ENCODE measurements around the gene TAF1B. TPM values are rescaled to one million over a fixed set of nuclear protein-coding genes. Genes with fewer than 3 reads are reported as not detected.

Gene TAF1B
- total RNA-seq, 1 experiment from 2014 or later = 29.9 TPM

DNA sequence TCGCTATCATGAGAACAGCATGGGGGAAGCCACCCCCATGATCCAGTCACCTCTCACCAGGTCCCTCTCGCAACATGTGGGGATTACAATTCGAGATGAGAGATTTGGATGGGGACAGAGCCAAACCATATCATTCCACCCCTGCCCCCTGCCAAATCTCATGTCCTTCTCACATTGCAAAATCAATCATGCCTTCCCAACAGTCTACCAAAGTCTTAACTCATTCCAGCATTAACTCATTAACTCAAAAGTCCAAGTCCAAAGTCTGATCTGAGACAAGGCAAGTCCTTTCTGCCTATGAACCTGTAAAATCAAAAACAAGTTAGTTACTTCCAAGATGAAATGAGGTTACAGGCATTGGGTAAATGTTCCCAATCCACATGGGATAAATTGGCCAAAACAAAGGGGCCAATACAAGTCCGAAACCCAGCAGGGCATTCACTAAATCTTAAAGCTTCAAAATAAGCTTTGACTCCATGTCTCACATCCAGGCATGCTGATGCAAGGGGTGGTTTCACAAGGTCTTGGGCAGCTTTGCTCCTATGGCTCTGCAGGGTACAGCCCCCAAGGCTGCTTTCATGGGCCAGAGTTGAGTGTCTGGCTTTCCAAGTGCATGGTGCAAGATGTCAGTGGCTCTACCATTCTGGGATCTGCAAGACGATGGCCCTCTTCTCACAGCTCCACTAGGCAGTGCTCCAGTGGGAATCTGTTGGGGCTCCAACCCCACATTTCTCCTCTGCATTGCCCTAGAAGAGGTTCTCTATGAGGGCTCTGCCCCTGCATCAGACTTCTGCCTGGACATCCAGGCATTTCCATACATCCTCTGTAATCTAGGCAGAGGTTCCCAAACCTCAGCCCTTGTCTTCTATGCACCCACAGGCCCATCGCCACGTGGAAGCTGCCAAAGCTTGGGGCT, 14.8 kb downstream of the TAF1B start:
- H3K27me3 ChIP-seq (ENCODE audit: insufficient read depth, low read length) = no peaks in the 10 kb centered on the region
- no CpG with 5 or more reads among the region's 7 CpGs for WGBS (ENCODE audit: extremely low coverage, insufficient read length, low lambda C conversion rate)
- no peaks in the 10 kb centered on the region for H3K4me1 Mint-ChIP-seq

More for the DNA sequence above, 14.8 kb downstream of the TAF1B start:
- no peak overlapping the region for H2BK5ac ChIP-seq (ENCODE audit: insufficient read length, low read length)
- H2BK120ac ChIP-seq (ENCODE audit: low read depth, low read length, poor library complexity, severe bottlenecking) = no peak overlapping the region
- H2BK15ac ChIP-seq (ENCODE audit: low read depth, low read length) = no peak overlapping the region
- H3K18ac ChIP-seq (ENCODE audit: insufficient read length, low read depth, low read length) = no peak overlapping the region
- peaks cover 90 to 95% (median 95%) of the 10 kb centered on the region in 3 experiments for H3K36me3 Mint-ChIP-seq (ENCODE audit: insufficient read depth in 1 of 3, low read depth in 3 of 3)
- no peak overlapping the region for H2AK5ac ChIP-seq (ENCODE audit: insufficient read length, low read length)
- H3K27me3 Mint-ChIP-seq (ENCODE audit: low read depth) = peaks cover 19% of the 10 kb centered on the region
- H3K56ac ChIP-seq (ENCODE audit: insufficient read length, low read depth, low read length) = no peak overlapping the region
- no peaks in the 10 kb centered on the region for H3K79me1 ChIP-seq (ENCODE audit: insufficient read depth, low read depth, low read length, poor library complexity, severe bottlenecking)
- no peaks in the 10 kb centered on the region for H3K23me2 ChIP-seq (ENCODE audit: insufficient read length, low read depth, low read length, poor library complexity, severe bottlenecking)
- no peak overlapping the region for H4K8ac ChIP-seq (replicated peaks; ENCODE audit: insufficient read length, low read depth, low read length)
- H4K20me1 ChIP-seq (ENCODE audit: control insufficient read depth, insufficient read depth, insufficient read length) = no peaks in the 10 kb centered on the region
- H2BK20ac ChIP-seq (ENCODE audit: low read depth, low read length, poor library complexity, severe bottlenecking) = no peak overlapping the region
- no peak overlapping the region for H3K4ac ChIP-seq (ENCODE audit: low read depth, low read length)
- TF ChIP-seq, protein P1, sequence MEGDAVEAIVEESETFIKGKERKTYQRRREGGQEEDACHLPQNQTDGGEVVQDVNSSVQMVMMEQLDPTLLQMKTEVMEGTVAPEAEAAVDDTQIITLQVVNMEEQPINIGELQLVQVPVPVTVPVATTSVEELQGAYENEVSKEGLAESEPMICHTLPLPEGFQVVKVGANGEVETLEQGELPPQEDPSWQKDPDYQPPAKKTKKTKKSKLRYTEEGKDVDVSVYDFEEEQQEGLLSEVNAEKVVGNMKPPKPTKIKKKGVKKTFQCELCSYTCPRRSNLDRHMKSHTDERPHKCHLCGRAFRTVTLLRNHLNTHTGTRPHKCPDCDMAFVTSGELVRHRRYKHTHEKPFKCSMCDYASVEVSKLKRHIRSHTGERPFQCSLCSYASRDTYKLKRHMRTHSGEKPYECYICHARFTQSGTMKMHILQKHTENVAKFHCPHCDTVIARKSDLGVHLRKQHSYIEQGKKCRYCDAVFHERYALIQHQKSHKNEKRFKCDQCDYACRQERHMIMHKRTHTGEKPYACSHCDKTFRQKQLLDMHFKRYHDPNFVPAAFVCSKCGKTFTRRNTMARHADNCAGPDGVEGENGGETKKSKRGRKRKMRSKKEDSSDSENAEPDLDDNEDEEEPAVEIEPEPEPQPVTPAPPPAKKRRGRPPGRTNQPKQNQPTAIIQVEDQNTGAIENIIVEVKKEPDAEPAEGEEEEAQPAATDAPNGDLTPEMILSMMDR (conservative IDR thresholded peaks at IDR 0.05) = no peak
- H2AFZ ChIP-seq (ENCODE audit: low read length) = no peak overlapping the region
- no peak overlapping the region for H4K91ac ChIP-seq (ENCODE audit: insufficient read length, low read depth, low read length)
- no peak overlapping the region for H3T11ph ChIP-seq (ENCODE audit: low read length)
- no peak overlapping the region for H3K27ac Mint-ChIP-seq
- no peak overlapping the region for H4K5ac ChIP-seq (ENCODE audit: insufficient read length, low read depth, low read length)
- H3K4me3 Mint-ChIP-seq = no peak overlapping the region
- no peak for DNase-seq
- H3K9me3 ChIP-seq (ENCODE audit: control insufficient read depth, low read depth, low read length) = peaks cover 43% of the 10 kb centered on the region
- no peak overlapping the region for H3K4me2 ChIP-seq (ENCODE audit: insufficient read depth, insufficient read length, low read length)
- no peak overlapping the region for H3K14ac ChIP-seq (ENCODE audit: insufficient read depth, low read length)
- no peaks in the 10 kb centered on the region for H3K79me2 ChIP-seq (ENCODE audit: insufficient read depth, low read length)
- no peaks in the 10 kb centered on the region for H3K4me1 ChIP-seq (ENCODE audit: insufficient read depth, low read length)
- no peak overlapping the region for H3K23ac ChIP-seq (ENCODE audit: insufficient read length, low read depth, low read length)
- no peak overlapping the region for H2BK12ac ChIP-seq (ENCODE audit: insufficient read length, low read depth, low read length)
- H3K9me3 Mint-ChIP-seq = peaks cover 64 to 68% of the 10 kb centered on the region in 2 experiments
- no peak overlapping the region for H3K9ac ChIP-seq (ENCODE audit: extremely low read depth, insufficient read length, low read length)
- H3K27ac ChIP-seq (ENCODE audit: insufficient read length, low read depth, low read length) = no peak overlapping the region
